Lower leg skin (tissue), 4 donors: ENCODE data around the gene ASPN. TPM values are rescaled to one million over a fixed set of nuclear protein-coding genes. Genes with fewer than 3 reads are reported as not detected.

Experiments used
- DNase-seq, 2 donors: peaks; one replicate each; pipeline ENCODE4 v3.0.0-alpha.2; 2019; ENCODE audit warnings: low spot score in 2 of 2
- H3K4me3 ChIP-seq: fragments of 200-600 bp; sonication (generic); 2 replicates; pipeline ENCODE4 v1.5.1; 2017; ENCODE audit warnings: mild to moderate bottlenecking, low read depth; ENCODE audit not compliant: poor library complexity, severe bottlenecking
- POLR2A ChIP-seq, 2 donors: fragments of 450-650 bp; IDR thresholded peaks; one replicate each; pipeline ENCODE4 v1.6.1; 2016 to 2017; ENCODE audit warnings: antibody characterized with exemption in 2 of 2, mild to moderate bottlenecking in 1 of 2, moderate library complexity in 1 of 2
- WGBS, 2 donors: methylation state at CpG; one replicate each; pipeline ENCODE4 v1.1.5; 2018; 5-methylcytosine and 5-hydroxymethylcytosine counted together
- intact Hi-C: fragments of 100-400 bp; cut with DNase I; formaldehyde crosslinking; loops from one replicate; pipeline ENCODE4 v1.15.0; 2023; ENCODE audit warnings: low total_unique reads
- microRNA-seq, 2 donors: library from miRNA; unstranded; fragments of <30 nt; microRNA quantifications; one replicate each; pipeline ENCODE4, GENCODE V29; 2016; ENCODE audit warnings: borderline replicate concordance in 2 of 2, borderline number of aligned reads in 1 of 2
- total RNA-seq, 4 donors: library from RNA; depleted of rRNA; stranded (reverse); fragments of >200 nt; gene quantifications; one replicate each; pipeline ENCODE4 v1.1.0, GENCODE V29; 2016
- TF ChIP-seq, protein P1 (sequence below), 3 donors: fragments of 450-650 bp; IDR thresholded peaks; one replicate each; pipeline ENCODE4 v1.5.1; 2016; ENCODE audit warnings: antibody characterized with exemption in 3 of 3, mild to moderate bottlenecking in 3 of 3, moderate library complexity in 2 of 3

ASPN gene
- total RNA-seq, 4 donors from 2014 or later: 3.0 to 9.1 (median 5.7) TPM

DNA sequence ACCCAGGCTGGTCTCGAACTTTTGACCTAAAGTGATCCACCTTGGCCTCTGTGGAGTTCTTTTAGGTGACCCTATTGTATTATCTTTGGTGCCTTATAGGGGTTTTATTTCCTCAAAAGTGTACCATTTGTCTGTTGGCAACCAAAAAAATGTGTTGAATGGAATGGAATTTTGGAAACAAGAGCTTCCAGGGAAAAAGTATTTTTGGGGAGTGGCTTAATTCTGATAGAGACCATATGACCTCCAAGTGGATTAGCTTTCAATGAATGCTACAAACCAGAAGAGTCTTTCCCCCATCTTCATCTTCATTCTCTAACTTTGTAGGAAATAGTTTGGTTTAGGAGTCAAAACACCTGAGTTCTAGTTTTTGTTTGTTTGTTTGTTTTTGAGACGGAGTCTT is 74.5 kb downstream of the ASPN start:
- H3K4me3 ChIP-seq: no peak overlapping the region
- intact Hi-C loops: no loop called here
- TF ChIP-seq, protein P1, sequence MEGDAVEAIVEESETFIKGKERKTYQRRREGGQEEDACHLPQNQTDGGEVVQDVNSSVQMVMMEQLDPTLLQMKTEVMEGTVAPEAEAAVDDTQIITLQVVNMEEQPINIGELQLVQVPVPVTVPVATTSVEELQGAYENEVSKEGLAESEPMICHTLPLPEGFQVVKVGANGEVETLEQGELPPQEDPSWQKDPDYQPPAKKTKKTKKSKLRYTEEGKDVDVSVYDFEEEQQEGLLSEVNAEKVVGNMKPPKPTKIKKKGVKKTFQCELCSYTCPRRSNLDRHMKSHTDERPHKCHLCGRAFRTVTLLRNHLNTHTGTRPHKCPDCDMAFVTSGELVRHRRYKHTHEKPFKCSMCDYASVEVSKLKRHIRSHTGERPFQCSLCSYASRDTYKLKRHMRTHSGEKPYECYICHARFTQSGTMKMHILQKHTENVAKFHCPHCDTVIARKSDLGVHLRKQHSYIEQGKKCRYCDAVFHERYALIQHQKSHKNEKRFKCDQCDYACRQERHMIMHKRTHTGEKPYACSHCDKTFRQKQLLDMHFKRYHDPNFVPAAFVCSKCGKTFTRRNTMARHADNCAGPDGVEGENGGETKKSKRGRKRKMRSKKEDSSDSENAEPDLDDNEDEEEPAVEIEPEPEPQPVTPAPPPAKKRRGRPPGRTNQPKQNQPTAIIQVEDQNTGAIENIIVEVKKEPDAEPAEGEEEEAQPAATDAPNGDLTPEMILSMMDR (IDR thresholded peaks at IDR 0.05): no peak
- TF ChIP-seq POLR2A (IDR thresholded peaks at IDR 0.05): no peak
- 87 to 94% methylated on average over 2 of the region's 2 CpGs for WGBS, 2 donors
- DNase-seq: no peak

DNA sequence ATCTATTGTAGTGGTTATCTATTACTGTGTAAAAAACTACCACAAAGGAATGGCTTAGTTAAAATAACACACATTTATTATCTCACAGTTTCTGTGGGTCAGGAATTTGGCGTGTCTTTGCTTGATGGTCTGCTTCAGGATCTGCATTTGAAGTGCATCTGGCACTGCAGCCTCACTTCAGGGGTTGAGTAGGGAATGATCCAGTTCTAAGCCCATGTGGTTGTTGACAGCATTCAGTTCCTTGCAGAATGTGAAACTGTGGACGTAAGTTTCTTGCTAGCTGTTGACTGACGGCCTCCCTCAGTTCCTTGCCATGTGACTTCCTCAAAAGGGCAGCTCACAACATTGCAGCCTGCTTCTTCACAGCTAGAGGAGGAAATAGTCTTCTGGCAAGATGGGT is 75.8 kb downstream of the ASPN start:
- 34 to 65% methylated on average over 3 of the region's 3 CpGs for WGBS, 2 donors
- no peak overlapping the region for H3K4me3 ChIP-seq
- intact Hi-C loops: no loop called here
- peak in 1 of 2 donors; percentile 52 for DNase-seq
- TF ChIP-seq, protein P1 (IDR thresholded peaks at IDR 0.05): no peak
- TF ChIP-seq POLR2A (IDR thresholded peaks at IDR 0.05): no peak

Small RNA genes lying within 50 kb of the gene (microRNA-seq; reads per million reads assigned to microRNA genes)
- 0 reads per million in 2 donors for gene MIR4670

Other genes starting within 250 kb of the ASPN start
- gene IARS1, start 188.8 kb downstream of the ASPN start, total RNA-seq: 10 to 100 TPM; 39.3 to 54.9 (median 46.7) TPM
- 10 to 100 TPM; 20.4 to 40.8 (median 21.9) TPM for gene NOL8, start 157.2 kb downstream of the ASPN start, total RNA-seq
- 10 to 100 TPM in 2 of 4 donors, 1 to 10 TPM in 2; 7.8 to 28.8 (median 12.2) TPM for gene CENPP, start 156.6 kb downstream of the ASPN start, total RNA-seq
- gene OGN, start 77.9 kb downstream of the ASPN start, total RNA-seq: 1 to 10 TPM in 2 of 4 donors, under 1 TPM in 2; 0.27 to 1.8 (median 0.88) TPM
- 10 to 100 TPM in 1 of 4 donors, 1 to 10 TPM in 3; 2.3 to 14.0 (median 4.9) TPM for gene OMD, start 58.0 kb downstream of the ASPN start, total RNA-seq
- 10 to 100 TPM in 1 of 4 donors, 1 to 10 TPM in 3; 2.4 to 10.1 (median 3.8) TPM for gene ECM2, start 53.5 kb upstream of the ASPN start, total RNA-seq
- 10 to 100 TPM; 49.2 to 71.5 (median 54.4) TPM for gene IPPK, start 187.6 kb upstream of the ASPN start, total RNA-seq